SK-N-SH treated with all-trans-retinoic acid at 6 μM for 48 hours (cell line): Measurements from ENCODE around the gene EEFSEC.

Source experiments
- ATAC-seq: fragments of 200-7000 bp; cut with Tn5 transposase; 3 replicates; pipeline ENCODE4 v1.9.1; 2020; ENCODE audit warnings: mild to moderate bottlenecking, moderate library complexity
- ARNTL ChIP-seq: fragments of 450-650 bp; formaldehyde crosslinking; IDR thresholded peaks from 2 replicates; pipeline ENCODE4 v1.5.0; 2020; ENCODE audit warnings: low read depth, mild to moderate bottlenecking, moderate library complexity, borderline replicate concordance
- BACH2 ChIP-seq: fragments of 250-450 bp; sonication (Bioruptor Pico); IDR thresholded peaks from 2 replicates; pipeline ENCODE4 v1.9.0; 2021; ENCODE audit warnings: mild to moderate bottlenecking, borderline replicate concordance
- CREB5 ChIP-seq: fragments of 250-450 bp; sonication (Bioruptor Pico); IDR thresholded peaks from 2 replicates; pipeline ENCODE4 v1.5.1; 2020; ENCODE audit warnings: low read depth, mild to moderate bottlenecking, moderate library complexity
- CSDC2 ChIP-seq: fragments of 250-450 bp; sonication (Bioruptor Pico); IDR thresholded peaks from 2 replicates; pipeline ENCODE4 v1.5.0; 2020; ENCODE audit warnings: mild to moderate bottlenecking, moderate library complexity
- GLIS3 ChIP-seq: fragments of 250-450 bp; sonication (Bioruptor Pico); IDR thresholded peaks from 2 replicates; pipeline ENCODE4 v1.5.0; 2020; ENCODE audit warnings: mild to moderate bottlenecking, moderate library complexity
- ISL1 ChIP-seq: fragments of 250-450 bp; sonication (Bioruptor Pico); IDR thresholded peaks from 2 replicates; pipeline ENCODE4 v2.1.2; 2022; ENCODE audit warnings: mild to moderate bottlenecking, moderate library complexity
- OSR1 ChIP-seq: fragments of 250-450 bp; sonication (Bioruptor Pico); IDR thresholded peaks from 2 replicates; pipeline ENCODE4 v1.8.0; 2022; ENCODE audit warnings: moderate library complexity, mild to moderate bottlenecking, inconsistent platforms
- PATZ1 ChIP-seq: fragments of 250-450 bp; sonication (Bioruptor Pico); IDR thresholded peaks from 2 replicates; pipeline ENCODE4 v1.8.0; 2020; ENCODE audit warnings: mild to moderate bottlenecking, moderate library complexity, borderline replicate concordance
- PPARA ChIP-seq: fragments of 250-450 bp; sonication (Bioruptor Pico); IDR thresholded peaks from 2 replicates; pipeline ENCODE4 v1.5.0; 2020; ENCODE audit warnings: mild to moderate bottlenecking, borderline replicate concordance
- RARB ChIP-seq: fragments of 250-450 bp; sonication (Bioruptor Pico); IDR thresholded peaks from 2 replicates; pipeline ENCODE4 v1.8.0; 2021; ENCODE audit warnings: mild to moderate bottlenecking, moderate library complexity
- SNAI2 ChIP-seq: fragments of 250-450 bp; sonication (Bioruptor Pico); IDR thresholded peaks from 2 replicates; pipeline ENCODE4 v1.5.0; 2020; ENCODE audit warnings: mild to moderate bottlenecking, moderate library complexity
- TCF4 ChIP-seq: fragments of 250-450 bp; sonication (Bioruptor Pico); IDR thresholded peaks from 2 replicates; pipeline ENCODE4 v1.8.0; 2021; ENCODE audit warnings: mild to moderate bottlenecking, moderate library complexity, borderline replicate concordance
- TOX ChIP-seq: fragments of 250-450 bp; sonication (Bioruptor Pico); IDR thresholded peaks from 2 replicates; pipeline ENCODE4 v1.8.0; 2021; ENCODE audit warnings: mild to moderate bottlenecking, moderate library complexity, borderline replicate concordance
- TSHZ2 ChIP-seq: fragments of 250-450 bp; sonication (Bioruptor Pico); IDR thresholded peaks from 2 replicates; pipeline ENCODE4 v1.5.0; 2020; ENCODE audit warnings: mild to moderate bottlenecking, moderate library complexity
- ZC3H10 ChIP-seq: fragments of 250-450 bp; sonication (Bioruptor Pico); IDR thresholded peaks from 2 replicates; pipeline ENCODE4 v1.5.1; 2021; ENCODE audit warnings: mild to moderate bottlenecking, moderate library complexity
- ZFP3 ChIP-seq: fragments of 250-450 bp; sonication (Bioruptor Pico); IDR thresholded peaks from 2 replicates; pipeline ENCODE4 v1.5.0; 2020; ENCODE audit warnings: mild to moderate bottlenecking, moderate library complexity
- ZFP30 ChIP-seq: fragments of 450-650 bp; formaldehyde crosslinking; IDR thresholded peaks from 2 replicates; pipeline ENCODE4 v1.5.0; 2022; ENCODE audit warnings: mild to moderate bottlenecking, moderate library complexity
- ZNF565 ChIP-seq: fragments of 450-650 bp; formaldehyde crosslinking; conservative IDR thresholded peaks from 2 replicates; pipeline ENCODE4 v1.5.0; 2020; ENCODE audit warnings: low read depth, mild to moderate bottlenecking, moderate library complexity
- ZNF70 ChIP-seq: fragments of 450-650 bp; formaldehyde crosslinking; IDR thresholded peaks from 2 replicates; pipeline ENCODE4 v1.5.0; 2020; ENCODE audit warnings: mild to moderate bottlenecking, moderate library complexity
- ZNF8 ChIP-seq: fragments of 450-650 bp; formaldehyde crosslinking; IDR thresholded peaks from 2 replicates; pipeline ENCODE4 v1.5.0; 2020; ENCODE audit warnings: mild to moderate bottlenecking, moderate library complexity
- TF ChIP-seq, protein P1 (sequence below): fragments of 250-450 bp; sonication (Bioruptor Pico); IDR thresholded peaks from 2 replicates; pipeline ENCODE4 v1.8.0; 2021; ENCODE audit warnings: low read depth, mild to moderate bottlenecking, moderate library complexity, borderline replicate concordance

EEFSEC gene

DNA sequence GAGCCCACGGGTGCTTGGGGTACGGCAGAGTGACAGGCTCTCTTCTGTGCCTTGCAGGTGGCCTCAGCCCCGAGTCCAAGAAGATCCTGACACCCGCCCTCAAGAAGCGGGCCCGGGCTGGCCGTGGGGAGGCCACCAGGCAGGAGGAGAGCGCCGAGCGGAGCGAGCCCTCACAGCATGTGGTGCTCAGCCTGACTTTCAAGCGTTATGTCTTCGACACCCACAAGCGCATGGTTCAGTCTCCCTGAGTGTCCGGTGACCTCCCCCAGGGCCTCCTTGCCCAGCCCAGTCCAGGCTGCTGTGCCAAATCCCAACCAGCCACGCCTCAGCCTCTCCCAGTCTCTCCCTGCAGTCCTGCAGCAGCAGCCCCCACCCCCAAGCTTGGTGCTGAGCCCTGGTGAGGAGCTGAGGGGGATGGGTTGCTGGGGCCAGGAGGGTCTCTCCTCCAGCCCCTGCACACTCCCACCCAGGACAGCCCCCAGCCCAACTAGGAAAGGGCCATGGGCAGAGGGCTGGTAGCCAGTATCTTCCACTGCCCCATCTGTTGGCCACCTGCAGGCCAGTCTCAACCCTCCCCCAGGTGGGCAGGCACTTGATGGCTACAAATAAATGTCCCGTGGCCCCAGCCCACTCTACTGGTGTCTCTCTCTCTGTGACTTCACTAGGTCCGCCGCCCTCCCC, 254.9 kb downstream of the EEFSEC start (continued):
- TF ChIP-seq TSHZ2 (no peak), OSR1 (CRISPR knock-in tag) (no peak)

GRCh38 chr3:128408693-128409623, 255.7 kb downstream of the EEFSEC start:
- ATAC-seq, result peak; percentile 55
- TF ChIP-seq CSDC2 (CRISPR knock-in tag) (no peak), RARB (no peak), ZFP3 (CRISPR knock-in tag) (no peak), CREB5 (CRISPR knock-in tag) (no peak), ZNF70 (CRISPR knock-in tag) (no peak), ZNF565 (CRISPR knock-in tag) (no peak), BACH2 (CRISPR knock-in tag) (peak; percentile 16; the same call in 1 of the 2 replicates), TOX (no peak), ZNF8 (CRISPR knock-in tag) (no peak), TCF4 (peak; percentile 94), GLIS3 (CRISPR knock-in tag) (no peak), ARNTL (peak; percentile 68; the same call in 1 of the 2 replicates), ZC3H10 (CRISPR knock-in tag) (no peak), PATZ1 (CRISPR knock-in tag) (no peak), PPARA (CRISPR knock-in tag) (no peak)
- TF ChIP-seq, protein P1, sequence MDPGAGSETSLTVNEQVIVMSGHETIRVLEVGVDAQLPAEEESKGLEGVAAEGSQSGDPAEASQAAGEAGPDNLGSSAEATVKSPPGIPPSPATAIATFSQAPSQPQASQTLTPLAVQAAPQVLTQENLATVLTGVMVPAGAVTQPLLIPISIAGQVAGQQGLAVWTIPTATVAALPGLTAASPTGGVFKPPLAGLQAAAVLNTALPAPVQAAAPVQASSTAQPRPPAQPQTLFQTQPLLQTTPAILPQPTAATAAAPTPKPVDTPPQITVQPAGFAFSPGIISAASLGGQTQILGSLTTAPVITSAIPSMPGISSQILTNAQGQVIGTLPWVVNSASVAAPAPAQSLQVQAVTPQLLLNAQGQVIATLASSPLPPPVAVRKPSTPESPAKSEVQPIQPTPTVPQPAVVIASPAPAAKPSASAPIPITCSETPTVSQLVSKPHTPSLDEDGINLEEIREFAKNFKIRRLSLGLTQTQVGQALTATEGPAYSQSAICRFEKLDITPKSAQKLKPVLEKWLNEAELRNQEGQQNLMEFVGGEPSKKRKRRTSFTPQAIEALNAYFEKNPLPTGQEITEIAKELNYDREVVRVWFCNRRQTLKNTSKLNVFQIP (CRISPR knock-in tag), result no peak

- no peak; the same call in 2 of the 3 replicates for ATAC-seq
- TF ChIP-seq ZNF70 (CRISPR knock-in tag) (no peak), RARB (no peak), OSR1 (CRISPR knock-in tag) (no peak), ZNF8 (CRISPR knock-in tag) (no peak), PATZ1 (CRISPR knock-in tag) (no peak), ISL1 (CRISPR knock-in tag) (no peak), ZFP30 (CRISPR knock-in tag) (no peak), TOX (no peak), ZFP3 (CRISPR knock-in tag) (no peak), SNAI2 (CRISPR knock-in tag) (no peak), ZNF565 (CRISPR knock-in tag) (no peak), ARNTL (no peak)
- TF ChIP-seq, protein P1 (CRISPR knock-in tag), result no peak
These were observed 256.6 kb downstream of the EEFSEC start for GRCh38 chr3:128409624-128410581.
